HG03175 (cell line): Measurements from ENCODE around the gene EXOC3.
A peak's percentile ranks its signal among the peaks of the same experiment; 100 is the strongest.

ENCODE experiments used
- ATAC-seq: cut with Tn5 transposase; IDR thresholded peaks from one replicate; pipeline ENCODE4 v1.9.1; 2021; ENCODE audit warnings: mild to moderate bottlenecking, moderate library complexity; ENCODE audit not compliant: unreplicated experiment

EXOC3 gene

DNA sequence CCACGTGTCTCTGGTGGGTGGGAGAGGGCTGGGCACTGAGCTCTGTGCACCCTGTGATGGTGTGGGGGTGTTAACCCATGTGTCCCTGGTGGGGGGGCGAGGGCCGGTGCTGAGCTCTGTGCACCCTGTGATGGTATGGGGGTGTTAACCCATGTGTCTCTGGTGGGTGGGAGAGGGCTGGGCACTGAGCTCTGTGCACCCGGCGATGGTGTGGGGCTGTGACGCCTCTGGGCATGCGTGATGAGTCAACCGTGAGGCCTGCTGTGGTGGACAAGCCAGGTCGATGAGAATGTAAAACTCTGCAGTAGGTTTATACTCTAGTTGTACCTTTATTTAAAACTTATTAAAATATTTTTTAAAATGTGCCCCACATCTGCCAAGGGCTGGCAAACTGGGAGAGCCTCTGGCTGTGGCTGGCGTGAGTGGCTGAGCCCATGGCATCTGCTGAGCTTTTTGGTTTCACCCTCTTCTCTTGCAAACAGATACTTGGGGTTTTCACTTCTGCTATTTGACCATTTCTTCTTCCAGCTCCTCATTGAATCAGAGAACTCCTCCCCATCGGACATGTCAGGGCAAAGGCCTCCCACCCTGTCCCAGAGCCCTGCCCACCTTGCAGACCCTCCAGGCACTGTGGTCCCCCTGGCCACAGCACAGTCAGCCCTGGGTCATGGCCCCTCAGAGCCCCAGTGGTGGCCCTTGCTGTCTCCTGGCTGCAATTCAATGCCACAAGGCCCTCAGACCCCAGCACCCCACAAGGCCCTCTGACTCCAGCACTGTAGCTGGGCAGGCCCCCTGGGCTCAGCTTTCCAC, 18.5 kb upstream of the EXOC3 start:
- ATAC-seq, result peak; percentile 95

- ATAC-seq, result no peak
These were observed 17.3 kb upstream of the EXOC3 start for GRCh38 chr5:425714-426113.

DNA sequence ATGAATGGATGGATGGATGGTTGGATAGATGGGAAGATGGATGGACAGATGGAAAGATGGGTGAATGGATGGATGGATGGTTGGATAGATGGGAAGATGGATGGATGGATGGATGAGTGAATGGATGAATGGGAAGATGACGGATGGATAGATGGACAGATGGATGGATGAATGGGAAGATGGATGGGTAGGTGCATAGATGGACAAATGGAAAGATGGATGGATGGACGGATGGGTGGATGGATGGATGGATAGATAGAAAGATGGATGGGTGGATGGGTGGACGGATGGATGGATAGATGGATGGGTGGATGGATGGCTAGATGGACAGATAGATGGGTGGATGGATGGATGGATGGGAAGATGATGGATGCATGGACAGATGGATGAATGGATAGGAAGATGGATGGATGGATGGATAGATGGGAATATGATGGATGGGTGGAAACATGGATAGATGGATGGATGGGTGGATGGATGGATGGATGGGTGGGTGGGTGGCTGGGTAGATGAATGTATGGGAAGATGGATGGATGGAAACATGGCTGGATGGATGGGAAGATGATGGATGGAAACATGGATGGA, 16.5 kb upstream of the EXOC3 start:
- no peak for ATAC-seq

GRCh38 chr5:427415-428087, 15.4 kb upstream of the EXOC3 start:
- ATAC-seq, result no peak

DNA sequence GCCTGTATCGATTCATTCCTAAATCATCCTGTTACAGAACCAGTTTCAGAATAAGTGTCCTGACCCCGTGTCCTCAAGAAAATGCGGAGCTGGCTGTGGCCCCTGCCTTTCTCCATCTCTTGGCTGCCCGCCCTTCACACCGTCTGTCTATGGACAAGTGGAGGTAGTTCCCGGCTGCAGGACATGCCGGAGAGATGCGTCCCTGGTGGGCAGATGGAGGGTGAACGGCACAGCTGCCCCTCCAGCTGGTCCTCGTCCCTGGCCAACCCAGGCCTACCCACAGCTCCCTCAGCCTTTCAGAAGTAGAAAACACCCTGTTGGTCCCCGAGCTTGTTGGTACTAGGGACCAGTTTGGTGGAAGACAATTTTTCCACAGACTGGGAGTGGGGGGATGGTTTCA, 14.8 kb upstream of the EXOC3 start:
- no peak for ATAC-seq

DNA sequence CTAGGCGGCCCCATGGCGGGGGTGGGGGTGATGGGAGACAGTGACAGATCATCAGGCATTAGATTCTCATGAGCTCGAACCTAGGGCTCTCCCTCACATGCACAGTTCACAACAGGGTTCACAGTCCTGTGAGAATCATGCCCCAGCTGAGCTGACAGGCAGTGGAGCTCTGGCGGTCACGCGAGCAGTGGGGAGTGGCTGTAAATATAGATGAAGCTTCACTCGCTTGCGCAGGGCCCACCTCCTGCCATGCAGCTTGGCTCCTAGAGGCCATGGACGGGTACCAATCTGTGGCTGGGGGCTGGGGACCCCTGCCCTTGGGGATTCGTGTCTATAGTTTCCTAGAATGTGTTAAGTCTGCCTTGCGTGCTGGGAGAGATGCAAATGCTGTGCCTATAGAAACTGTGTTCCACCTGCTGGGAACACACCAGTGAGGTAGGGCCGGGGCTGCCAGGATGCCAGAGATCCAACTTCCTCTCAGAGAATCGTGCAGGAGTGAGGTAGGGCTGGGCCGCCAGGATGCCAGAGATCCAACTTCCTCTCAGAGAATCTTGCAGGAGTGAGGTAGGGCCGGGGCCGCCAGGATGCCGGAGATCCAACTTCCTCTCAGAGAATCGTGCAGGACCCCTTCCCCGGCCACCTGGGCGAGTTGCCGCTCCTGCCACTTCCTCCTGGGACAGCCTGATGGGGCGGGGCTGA, 14.1 kb upstream of the EXOC3 start:
- ATAC-seq, result no peak

GRCh38 chr5:429453-430188, 13.4 kb upstream of the EXOC3 start:
- ATAC-seq, result no peak

DNA sequence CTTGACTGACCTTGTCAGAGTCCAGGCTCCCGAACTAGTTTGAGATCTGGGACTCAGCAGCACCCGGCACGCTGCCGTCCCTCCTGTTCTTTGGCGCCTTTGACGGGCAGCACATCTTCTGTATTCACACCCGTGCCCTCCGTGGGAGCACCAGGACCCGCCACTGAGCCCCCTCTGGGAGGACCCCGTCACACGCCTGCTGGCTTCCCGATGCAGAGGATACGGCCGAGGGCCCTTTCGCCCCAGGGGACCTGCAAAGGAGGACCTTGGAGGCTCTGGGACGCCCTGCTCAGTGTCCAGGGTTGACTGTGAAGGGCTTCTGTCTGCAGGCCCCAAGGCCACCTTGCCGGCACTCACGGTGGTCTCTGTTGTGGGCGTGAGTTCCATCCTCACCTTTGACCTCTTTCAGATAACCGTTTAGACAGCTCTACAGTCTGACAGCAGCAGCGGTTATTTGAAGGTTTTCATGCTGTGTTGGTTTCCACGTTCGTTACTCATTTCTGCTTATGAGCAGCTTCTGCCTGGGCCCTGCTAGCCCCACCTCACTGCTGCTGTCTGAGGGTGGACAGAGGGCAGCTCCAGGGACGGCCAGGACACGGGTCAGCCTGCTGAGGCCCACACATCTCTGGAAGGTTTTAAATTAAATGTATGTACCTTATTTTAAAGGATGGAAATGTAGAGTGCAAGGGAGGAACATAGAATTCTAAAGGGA, 12.6 kb upstream of the EXOC3 start:
- ATAC-seq, result no peak

DNA sequence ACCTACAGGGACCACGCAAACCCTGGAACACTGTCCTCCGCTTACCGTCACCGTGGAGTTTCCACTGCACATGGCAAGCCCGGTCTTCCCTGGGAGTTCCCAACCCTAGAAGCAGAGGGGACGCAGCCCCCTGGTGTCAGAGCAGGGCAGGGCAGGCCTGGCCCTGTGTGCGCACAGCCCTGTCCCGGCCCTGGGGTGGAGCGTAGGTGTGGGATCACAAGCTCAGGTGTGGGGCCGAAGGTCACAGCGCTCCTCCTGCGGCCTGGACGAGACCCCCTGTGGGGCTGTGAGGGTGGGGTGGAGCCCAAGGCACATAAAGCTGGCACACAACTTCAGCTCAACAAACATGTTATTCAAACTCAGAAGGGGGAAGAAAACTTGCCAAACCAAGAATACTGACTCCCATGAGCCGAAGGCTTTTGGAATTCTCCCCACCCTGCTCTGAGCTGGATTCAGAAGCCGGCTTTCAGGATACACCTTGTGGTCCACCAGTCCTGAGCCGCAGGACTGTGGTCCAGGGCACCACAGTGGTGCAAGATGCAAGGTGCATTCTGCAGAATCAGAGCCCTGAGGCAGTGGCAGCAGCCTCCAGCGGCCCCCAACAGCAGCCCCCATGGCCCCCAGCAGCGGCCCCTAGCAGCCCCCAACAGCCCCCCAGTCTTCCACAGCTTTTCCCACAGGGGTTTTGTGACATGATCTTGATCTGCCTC, 11.8 kb upstream of the EXOC3 start:
- ATAC-seq, result no peak

DNA sequence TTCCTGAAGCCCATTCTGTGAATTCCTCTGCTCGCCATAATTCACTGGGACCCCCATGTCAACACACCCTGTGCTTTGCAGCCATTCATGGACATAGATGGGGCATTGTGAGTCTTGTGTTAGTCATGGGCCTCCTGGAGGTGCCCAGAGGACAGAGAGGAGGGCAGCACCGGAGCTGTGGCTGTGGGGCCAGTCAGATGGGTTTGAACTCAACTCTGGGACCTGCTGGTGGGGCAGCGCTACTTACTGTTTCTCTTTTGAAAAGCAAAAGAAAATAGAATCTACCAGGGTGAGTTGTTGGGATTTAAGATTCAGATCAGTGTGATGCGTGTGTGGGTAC, 11.3 kb upstream of the EXOC3 start:
- ATAC-seq, result no peak

DNA sequence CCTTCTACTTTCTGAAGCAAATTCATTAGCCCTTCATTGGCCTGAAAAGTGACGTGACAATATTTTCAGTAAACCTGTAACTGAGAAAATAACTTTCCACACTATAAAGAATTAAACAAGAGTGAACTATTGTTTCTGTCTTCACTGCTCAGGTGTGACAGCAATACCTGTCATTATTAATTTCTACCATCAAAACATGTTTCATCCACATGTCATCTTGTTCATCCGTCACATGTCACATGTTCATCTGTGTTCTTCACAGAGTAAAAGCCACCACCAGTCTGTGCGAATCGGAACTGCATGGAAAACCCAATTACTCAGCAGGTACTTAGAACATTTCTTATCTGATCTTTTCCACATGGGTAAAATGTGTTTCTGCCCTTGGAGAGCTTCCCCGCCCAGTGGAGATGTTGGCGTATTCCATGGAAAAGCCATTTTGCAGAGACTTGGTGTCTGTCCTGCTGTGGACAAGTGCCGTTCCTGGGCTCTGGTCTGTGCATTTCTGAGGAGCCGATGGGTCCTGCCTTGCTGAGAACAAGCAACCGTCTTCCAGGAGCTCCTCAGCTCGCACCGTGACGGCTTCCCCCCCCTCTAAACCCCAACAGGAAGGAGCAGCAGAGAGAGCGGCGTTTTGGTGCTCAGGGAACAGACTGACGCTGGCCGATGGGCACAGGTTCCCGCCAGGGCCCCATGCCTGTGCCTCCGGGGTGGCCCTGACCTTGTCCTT, 10.6 kb upstream of the EXOC3 start:
- ATAC-seq, result no peak

- ATAC-seq, result no peak
These were observed 9.8 kb upstream of the EXOC3 start for GRCh38 chr5:432928-433791.

- ATAC-seq, result no peak
These were observed 9.1 kb upstream of the EXOC3 start for GRCh38 chr5:433836-434235.

DNA sequence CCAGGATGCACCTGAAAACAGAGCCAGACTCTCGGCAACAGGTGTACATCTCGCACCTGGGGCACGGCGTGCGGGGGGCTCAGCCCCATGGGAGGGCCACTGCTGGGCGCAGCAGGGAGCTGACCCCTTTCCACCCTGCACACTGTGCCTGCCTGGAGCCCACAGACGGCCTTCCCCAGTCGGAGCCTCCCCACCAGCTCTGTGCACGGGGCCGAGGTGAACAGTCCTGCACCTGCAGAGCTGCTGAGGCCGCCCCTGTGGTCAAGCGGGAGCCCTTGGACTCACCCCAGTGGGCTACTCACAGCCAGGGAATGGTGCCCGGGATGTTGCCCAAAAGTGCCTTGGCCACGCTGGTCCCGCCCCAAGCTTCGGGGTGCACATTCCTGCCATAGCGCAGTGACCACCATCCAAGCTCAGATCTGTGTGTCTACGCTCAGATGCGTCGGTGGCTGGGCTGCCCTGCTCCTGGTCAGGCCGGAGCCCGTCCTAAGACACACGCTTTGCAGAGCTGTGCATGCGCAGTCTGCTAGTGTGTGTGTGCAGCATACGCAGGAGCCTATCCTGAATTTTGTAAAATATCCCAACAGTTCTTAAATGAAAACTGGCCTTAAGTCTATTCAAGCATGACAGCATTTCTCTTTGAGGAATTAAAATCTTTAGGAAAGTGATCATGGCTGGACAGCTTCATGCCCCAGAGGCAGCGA, 8.4 kb upstream of the EXOC3 start:
- ATAC-seq, result no peak

DNA sequence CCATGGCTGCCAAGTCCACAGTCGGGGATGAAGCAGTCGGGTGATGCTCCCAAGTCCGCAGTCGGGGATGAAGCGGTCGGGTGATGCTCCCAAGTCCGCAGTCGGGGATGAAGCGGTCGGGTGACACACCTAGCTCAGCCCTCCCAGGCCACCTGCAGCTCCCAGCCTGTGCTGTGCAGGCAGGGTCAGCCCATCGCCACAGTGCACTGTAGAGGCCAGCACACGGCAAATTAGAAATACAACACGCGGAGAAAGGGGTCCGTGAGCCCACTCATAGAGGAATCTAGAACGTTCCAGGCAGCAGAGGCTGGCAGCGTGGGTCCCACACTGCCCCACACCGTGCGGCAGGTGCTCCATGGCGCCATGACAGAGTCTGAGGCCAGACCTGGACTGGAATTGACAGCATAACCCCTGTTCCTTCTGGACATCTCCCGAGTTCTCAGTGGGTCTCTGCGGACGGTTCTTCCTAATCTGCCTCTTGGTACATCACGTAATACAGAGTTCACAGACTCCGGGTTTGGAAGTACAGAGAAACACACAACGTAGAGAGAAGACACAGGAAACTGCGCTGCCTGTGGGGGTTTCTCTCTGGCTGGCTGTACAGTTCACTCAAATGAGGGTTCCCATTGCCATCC, 7.7 kb upstream of the EXOC3 start:
- ATAC-seq, result no peak

DNA sequence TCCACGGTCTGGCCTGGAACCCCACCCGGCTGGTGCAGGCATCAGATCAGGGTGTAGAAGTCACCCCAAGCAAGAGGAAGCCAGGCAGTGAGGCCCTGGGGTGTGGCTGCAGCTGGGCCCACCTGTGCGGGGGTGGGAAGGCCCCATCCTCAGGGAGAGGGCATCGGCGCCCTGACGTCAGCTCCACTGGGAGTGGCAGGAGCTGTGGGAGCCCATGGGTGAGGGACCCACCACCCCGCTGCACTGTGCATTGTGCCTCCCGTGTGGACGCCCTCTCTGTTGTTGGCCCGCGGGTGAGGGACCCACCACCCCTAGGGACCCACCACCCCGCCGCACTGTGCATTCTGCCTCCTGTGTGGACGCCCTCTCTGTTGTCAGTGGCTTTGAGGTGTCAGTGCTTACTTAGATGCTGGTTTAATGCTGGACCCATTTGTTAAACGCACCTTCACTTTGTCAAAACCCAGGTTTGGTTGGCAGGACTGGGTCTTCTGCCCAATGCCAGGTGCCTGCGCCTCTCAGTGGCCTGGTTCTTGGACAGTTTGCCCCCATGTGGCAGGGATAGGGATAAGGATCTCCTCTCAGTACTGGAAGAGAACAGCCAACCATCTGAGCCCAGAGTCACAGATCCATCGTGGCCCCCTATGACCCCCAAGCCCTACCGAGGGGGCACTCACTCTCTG, 6.9 kb upstream of the EXOC3 start:
- ATAC-seq, result no peak

DNA sequence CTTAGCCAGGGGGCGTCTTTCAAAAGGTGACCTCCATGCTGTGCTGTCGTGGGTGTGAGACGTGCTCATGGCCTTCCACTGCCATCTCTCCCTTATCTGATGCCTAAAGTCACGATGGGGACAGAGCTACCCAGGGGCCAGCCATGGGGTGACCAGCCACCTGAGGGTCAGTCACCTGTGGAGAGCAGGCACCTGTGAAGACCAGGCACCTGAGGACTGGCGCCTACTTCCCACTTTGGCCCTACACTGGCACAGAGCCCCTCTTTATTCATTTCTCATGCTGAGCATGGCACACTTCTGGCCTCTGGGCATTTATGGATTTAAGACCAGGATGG, 6.4 kb upstream of the EXOC3 start:
- no peak for ATAC-seq
